DOHH2 (cell line): ENCODE data around the gene SYNGAP1.

Experiments used
- H3F3A ChIP-seq: fragments of 200-600 bp; sonication (generic), shearing (Covaris generic); 2 replicates; pipeline ENCODE4 v1.6.0; 2016; ENCODE audit warnings: antibody characterized with exemption, mild to moderate bottlenecking; ENCODE audit not compliant: control insufficient read depth, insufficient read depth
- H3K27ac ChIP-seq: fragments of 200-600 bp; sonication (generic); 2 replicates; pipeline ENCODE4 v1.5.1; 2014; ENCODE audit warnings: low read depth, mild to moderate bottlenecking, low read length, moderate library complexity
- H3K27me3 ChIP-seq: fragments of 200-600 bp; sonication (generic); 2 replicates; pipeline ENCODE4 v1.6.1; 2014; ENCODE audit warnings: mild to moderate bottlenecking, low read length, mixed read lengths; ENCODE audit not compliant: control insufficient read depth
- H3K36me3 ChIP-seq: fragments of 200-600 bp; sonication (generic); 2 replicates; pipeline ENCODE4 v1.6.1; 2014; ENCODE audit warnings: mild to moderate bottlenecking, low read length, moderate library complexity, mixed read lengths; ENCODE audit not compliant: control insufficient read depth
- H3K4me1 ChIP-seq: fragments of 200-600 bp; sonication (generic); 2 replicates; pipeline ENCODE4 v1.6.1; 2014; ENCODE audit warnings: mild to moderate bottlenecking, low read length, mixed read lengths; ENCODE audit not compliant: control insufficient read depth
- H3K4me2 ChIP-seq: fragments of 200-600 bp; sonication (generic); 2 replicates; pipeline ENCODE4 v1.6.0; 2014; ENCODE audit warnings: mild to moderate bottlenecking, low read length, moderate library complexity
- H3K4me3 ChIP-seq: fragments of 200-600 bp; sonication (generic); 2 replicates; pipeline ENCODE4 v1.5.1; 2014; ENCODE audit warnings: mild to moderate bottlenecking, low read length, mixed read lengths
- H3K79me2 ChIP-seq: fragments of 200-600 bp; sonication (generic); 2 replicates; pipeline ENCODE4 v1.6.1; 2014; ENCODE audit warnings: mild to moderate bottlenecking, low read length, mixed read lengths; ENCODE audit not compliant: control insufficient read depth
- H3K9me2 ChIP-seq: fragments of 200-600 bp; sonication (generic); replicated peaks from 2 replicates; pipeline ENCODE4 v1.6.1; 2014; ENCODE audit warnings: mild to moderate bottlenecking, low read length, mixed read lengths; ENCODE audit not compliant: control insufficient read depth
- H3K9me3 ChIP-seq: fragments of 200-600 bp; sonication (generic); 2 replicates; pipeline ENCODE4 v1.6.1; 2014; ENCODE audit warnings: antibody characterized with exemption, low read length, mixed read lengths; ENCODE audit not compliant: control insufficient read depth, insufficient read depth
- H4K20me1 ChIP-seq: fragments of 200-600 bp; sonication (generic); 2 replicates; pipeline ENCODE4 v1.6.0; 2014; ENCODE audit warnings: low read depth, mild to moderate bottlenecking, antibody characterized with exemption, low read length, moderate library complexity; ENCODE audit not compliant: control insufficient read depth, insufficient read depth
- EZH2phosphoT487 ChIP-seq: fragments of 200-600 bp; sonication (generic); IDR thresholded peaks from 2 replicates; pipeline ENCODE4 v1.6.1; 2017; ENCODE audit warnings: borderline replicate concordance, mild to moderate bottlenecking, antibody characterized with exemption, low read length, moderate library complexity, mixed read lengths
- TF ChIP-seq, protein P1 (sequence below): fragments of 200-600 bp; sonication (generic); IDR thresholded peaks from one replicate; pipeline ENCODE4 v1.5.1; 2014; ENCODE audit warnings: antibody characterized with exemption, mild to moderate bottlenecking, low read depth, low read length; ENCODE audit not compliant: poor library complexity, severe bottlenecking

Gene SYNGAP1

DNA sequence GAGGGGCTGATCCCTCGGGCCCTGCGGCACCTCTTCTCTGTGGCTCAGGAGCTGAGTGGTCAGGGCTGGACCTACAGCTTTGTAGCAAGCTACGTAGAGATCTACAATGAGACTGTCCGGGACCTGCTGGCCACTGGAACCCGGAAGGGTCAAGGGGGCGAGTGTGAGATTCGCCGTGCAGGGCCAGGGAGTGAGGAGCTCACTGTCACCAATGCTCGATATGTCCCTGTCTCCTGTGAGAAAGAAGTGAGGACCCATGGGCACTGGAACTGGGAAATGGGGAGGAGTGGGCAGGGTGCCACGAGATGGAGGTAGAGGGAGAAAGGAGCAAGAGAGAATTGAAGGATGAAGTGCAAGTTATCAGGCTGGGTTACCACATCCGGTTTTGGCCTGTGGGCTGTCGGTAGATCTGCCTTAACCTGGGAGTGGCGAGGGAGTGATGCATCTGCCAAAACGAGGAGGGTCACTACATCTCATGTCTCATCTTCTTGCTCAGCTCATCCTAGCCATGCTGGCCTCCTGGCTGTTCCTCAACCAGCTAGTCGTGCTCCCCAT is 14.4 kb upstream of the SYNGAP1 start:
- Histone ChIP-seq H3K27ac (no peak overlapping the region), H3K4me3 (no peak overlapping the region), H3K9me3 (no peaks in the 10 kb centered on the region), H3K79me2 (peaks cover 10% of the 10 kb centered on the region), H3K27me3 (no peaks in the 10 kb centered on the region), H3K36me3 (peaks cover 80% of the 10 kb centered on the region), H3K4me1 (peaks cover 10% of the 10 kb centered on the region), H3F3A (peaks cover 41% of the 10 kb centered on the region), H3K4me2 (no peak overlapping the region), H3K9me2 (no peaks in the 10 kb centered on the region), H4K20me1 (no peaks in the 10 kb centered on the region)
- TF ChIP-seq EZH2phosphoT487 = no peak

DNA sequence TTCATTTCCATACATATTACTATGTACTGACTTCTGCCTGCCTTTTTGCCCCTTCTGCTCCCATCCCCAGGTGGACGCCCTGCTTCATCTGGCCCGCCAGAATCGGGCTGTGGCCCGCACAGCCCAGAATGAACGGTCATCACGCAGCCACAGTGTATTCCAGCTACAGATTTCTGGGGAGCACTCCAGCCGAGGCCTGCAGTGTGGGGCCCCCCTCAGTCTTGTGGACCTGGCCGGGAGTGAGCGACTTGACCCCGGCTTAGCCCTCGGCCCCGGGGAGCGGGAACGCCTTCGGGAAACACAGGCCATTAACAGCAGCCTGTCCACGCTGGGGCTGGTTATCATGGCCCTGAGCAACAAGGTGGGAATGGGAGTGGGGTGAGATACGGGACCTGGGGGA is 13.7 kb upstream of the SYNGAP1 start:
- Histone ChIP-seq H3K79me2 (peaks cover 4% of the 10 kb centered on the region; the same call in 1 of the 2 replicates), H3K4me1 (peaks cover 10% of the 10 kb centered on the region), H3K4me3 (no peak overlapping the region), H3K27me3 (no peaks in the 10 kb centered on the region), H3K27ac (no peak overlapping the region), H3K36me3 (peaks cover 74% of the 10 kb centered on the region), H3K9me2 (no peaks in the 10 kb centered on the region), H4K20me1 (no peaks in the 10 kb centered on the region), H3K9me3 (no peaks in the 10 kb centered on the region), H3F3A (peaks cover 41% of the 10 kb centered on the region), H3K4me2 (no peak overlapping the region)
- no peak for TF ChIP-seq EZH2phosphoT487
- TF ChIP-seq, protein P1, sequence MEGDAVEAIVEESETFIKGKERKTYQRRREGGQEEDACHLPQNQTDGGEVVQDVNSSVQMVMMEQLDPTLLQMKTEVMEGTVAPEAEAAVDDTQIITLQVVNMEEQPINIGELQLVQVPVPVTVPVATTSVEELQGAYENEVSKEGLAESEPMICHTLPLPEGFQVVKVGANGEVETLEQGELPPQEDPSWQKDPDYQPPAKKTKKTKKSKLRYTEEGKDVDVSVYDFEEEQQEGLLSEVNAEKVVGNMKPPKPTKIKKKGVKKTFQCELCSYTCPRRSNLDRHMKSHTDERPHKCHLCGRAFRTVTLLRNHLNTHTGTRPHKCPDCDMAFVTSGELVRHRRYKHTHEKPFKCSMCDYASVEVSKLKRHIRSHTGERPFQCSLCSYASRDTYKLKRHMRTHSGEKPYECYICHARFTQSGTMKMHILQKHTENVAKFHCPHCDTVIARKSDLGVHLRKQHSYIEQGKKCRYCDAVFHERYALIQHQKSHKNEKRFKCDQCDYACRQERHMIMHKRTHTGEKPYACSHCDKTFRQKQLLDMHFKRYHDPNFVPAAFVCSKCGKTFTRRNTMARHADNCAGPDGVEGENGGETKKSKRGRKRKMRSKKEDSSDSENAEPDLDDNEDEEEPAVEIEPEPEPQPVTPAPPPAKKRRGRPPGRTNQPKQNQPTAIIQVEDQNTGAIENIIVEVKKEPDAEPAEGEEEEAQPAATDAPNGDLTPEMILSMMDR = no peak

DNA sequence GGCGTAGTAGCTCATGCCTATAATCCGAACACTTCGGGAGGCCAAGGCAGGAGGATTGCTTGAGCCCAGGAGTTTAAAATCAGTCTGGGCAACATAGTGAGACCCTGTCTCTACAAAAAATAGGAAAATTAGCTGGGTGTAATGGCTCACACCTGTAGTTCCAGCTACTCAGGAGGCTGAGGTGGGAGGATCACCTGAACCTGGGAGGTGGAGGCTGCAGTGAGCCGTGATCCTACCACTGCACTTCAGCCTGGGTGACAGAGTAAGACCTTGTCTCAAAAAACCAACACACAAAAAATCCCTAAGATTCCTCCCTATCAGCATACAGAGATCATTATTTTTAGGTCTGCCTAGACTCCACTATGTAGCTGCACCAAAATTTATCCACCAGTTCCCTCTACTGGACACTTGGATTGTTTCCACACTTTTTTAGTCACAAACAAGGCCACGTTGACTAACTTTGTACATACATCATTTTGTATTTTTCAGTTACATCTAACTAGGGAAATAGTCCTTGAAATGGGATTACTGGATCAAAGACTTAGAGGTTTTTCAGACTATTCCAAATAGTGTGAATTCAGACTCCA is 12.6 kb upstream of the SYNGAP1 start:
- H3K4me1 ChIP-seq = peaks cover 17% of the 10 kb centered on the region

More for the DNA sequence above, 12.6 kb upstream of the SYNGAP1 start:
- Histone ChIP-seq H3K4me3 (no peak overlapping the region), H3K79me2 (peaks cover 9% of the 10 kb centered on the region), H3F3A (peaks cover 41% of the 10 kb centered on the region), H3K9me2 (no peaks in the 10 kb centered on the region), H3K27ac (peak overlapping the region; percentile 0; the same call in 1 of the 2 replicates), H3K4me2 (no peak overlapping the region), H3K36me3 (peaks cover 65% of the 10 kb centered on the region), H4K20me1 (no peaks in the 10 kb centered on the region), H3K9me3 (no peaks in the 10 kb centered on the region), H3K27me3 (no peaks in the 10 kb centered on the region)
- no peak for TF ChIP-seq EZH2phosphoT487
- TF ChIP-seq, protein P1 = peak; percentile 33
